Endothelial cell (in vitro differentiated cells): ENCODE results near the gene GNAQ. TPM values are rescaled to one million over a fixed set of nuclear protein-coding genes. Genes with fewer than 3 reads are reported as not detected.
"Not testable (repeated sequence)": the region's sequence is repeated elsewhere in the genome, so short reads cannot be mapped to it uniquely, and the experiment has no call there.

ENCODE experiments used
- DNase-seq: peaks from one replicate; pipeline ENCODE4 v3.0.0; 2021; ENCODE audit warnings: low spot score
- H3K27ac Mint-ChIP-seq: one replicate; pipeline ENCODE4 v1.8.0; 2021; ENCODE audit warnings: mixed read lengths, inconsistent platforms; ENCODE audit not compliant: unreplicated experiment
- H3K27me3 Mint-ChIP-seq: one replicate; pipeline ENCODE4 v1.8.0; 2021; ENCODE audit warnings: mild to moderate bottlenecking, moderate library complexity, mixed read lengths, inconsistent platforms; ENCODE audit not compliant: unreplicated experiment
- H3K36me3 Mint-ChIP-seq: one replicate; pipeline ENCODE4 v1.8.0; 2021; ENCODE audit warnings: mild to moderate bottlenecking, low read depth, mixed read lengths, inconsistent platforms; ENCODE audit not compliant: unreplicated experiment
- H3K4me1 Mint-ChIP-seq: one replicate; pipeline ENCODE4 v1.8.0; 2021; ENCODE audit warnings: mild to moderate bottlenecking, mixed read lengths, inconsistent platforms; ENCODE audit not compliant: unreplicated experiment
- H3K4me3 Mint-ChIP-seq: one replicate; pipeline ENCODE4 v1.8.0; 2021; ENCODE audit warnings: mild to moderate bottlenecking, mixed read lengths, inconsistent platforms; ENCODE audit not compliant: unreplicated experiment
- H3K9me3 Mint-ChIP-seq: one replicate; pipeline ENCODE4 v1.8.0; 2021; ENCODE audit warnings: mixed read lengths, inconsistent platforms; ENCODE audit not compliant: unreplicated experiment
- total RNA-seq: library from RNA; stranded (reverse); fragmentation: NEBNext Ultra II Directional; extraction: Animal tissue kit (Norgen Biotek cat#: 25700); gene quantifications from one replicate; pipeline ENCODE4 v1.2.1, GENCODE V29; 2021; ENCODE audit not compliant: unreplicated experiment
- TF ChIP-seq, protein P1 (sequence below): fragments of 200-600 bp; sonication (generic); IDR thresholded peaks from one replicate; pipeline ENCODE4 v1.5.0; 2021; ENCODE audit warnings: antibody characterized with exemption; ENCODE audit not compliant: unreplicated experiment

GNAQ gene
- total RNA-seq, 1 donor from 2014 or later = 94.6 TPM

- peaks cover 21% of the 10 kb centered on the region for H3K4me1 Mint-ChIP-seq
- H3K4me3 Mint-ChIP-seq = no peak overlapping the region
- TF ChIP-seq, protein P1, sequence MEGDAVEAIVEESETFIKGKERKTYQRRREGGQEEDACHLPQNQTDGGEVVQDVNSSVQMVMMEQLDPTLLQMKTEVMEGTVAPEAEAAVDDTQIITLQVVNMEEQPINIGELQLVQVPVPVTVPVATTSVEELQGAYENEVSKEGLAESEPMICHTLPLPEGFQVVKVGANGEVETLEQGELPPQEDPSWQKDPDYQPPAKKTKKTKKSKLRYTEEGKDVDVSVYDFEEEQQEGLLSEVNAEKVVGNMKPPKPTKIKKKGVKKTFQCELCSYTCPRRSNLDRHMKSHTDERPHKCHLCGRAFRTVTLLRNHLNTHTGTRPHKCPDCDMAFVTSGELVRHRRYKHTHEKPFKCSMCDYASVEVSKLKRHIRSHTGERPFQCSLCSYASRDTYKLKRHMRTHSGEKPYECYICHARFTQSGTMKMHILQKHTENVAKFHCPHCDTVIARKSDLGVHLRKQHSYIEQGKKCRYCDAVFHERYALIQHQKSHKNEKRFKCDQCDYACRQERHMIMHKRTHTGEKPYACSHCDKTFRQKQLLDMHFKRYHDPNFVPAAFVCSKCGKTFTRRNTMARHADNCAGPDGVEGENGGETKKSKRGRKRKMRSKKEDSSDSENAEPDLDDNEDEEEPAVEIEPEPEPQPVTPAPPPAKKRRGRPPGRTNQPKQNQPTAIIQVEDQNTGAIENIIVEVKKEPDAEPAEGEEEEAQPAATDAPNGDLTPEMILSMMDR = no peak
- H3K27ac Mint-ChIP-seq = no peak overlapping the region
- H3K27me3 Mint-ChIP-seq = peaks cover 2% of the 10 kb centered on the region
- no peaks in the 10 kb centered on the region for H3K9me3 Mint-ChIP-seq
- DNase-seq = no peak
- no peaks in the 10 kb centered on the region for H3K36me3 Mint-ChIP-seq
Measured at GRCh38 chr9:78070521-78070920, 38.9 kb upstream of the GNAQ start.

DNA sequence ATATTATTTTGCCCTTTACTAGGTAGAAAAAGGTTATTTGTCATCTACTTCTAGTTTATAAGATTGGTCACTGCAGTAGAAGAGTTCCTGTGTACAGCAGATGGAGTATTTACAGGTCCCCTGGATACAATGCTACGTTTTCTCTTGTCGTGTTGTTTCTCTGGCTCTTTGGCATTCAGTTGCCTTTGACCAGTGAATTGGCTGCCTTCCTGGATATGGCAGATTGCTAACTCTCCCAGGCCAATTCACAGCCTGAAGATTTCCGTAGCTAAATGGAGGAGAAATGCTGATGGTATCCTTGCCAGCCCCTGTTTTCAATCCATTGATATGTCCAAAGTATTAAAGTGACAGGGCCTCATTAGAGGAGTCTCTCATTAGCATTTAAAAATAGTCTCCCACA, 32.5 kb upstream of the GNAQ start:
- DNase-seq = no peak

DNA sequence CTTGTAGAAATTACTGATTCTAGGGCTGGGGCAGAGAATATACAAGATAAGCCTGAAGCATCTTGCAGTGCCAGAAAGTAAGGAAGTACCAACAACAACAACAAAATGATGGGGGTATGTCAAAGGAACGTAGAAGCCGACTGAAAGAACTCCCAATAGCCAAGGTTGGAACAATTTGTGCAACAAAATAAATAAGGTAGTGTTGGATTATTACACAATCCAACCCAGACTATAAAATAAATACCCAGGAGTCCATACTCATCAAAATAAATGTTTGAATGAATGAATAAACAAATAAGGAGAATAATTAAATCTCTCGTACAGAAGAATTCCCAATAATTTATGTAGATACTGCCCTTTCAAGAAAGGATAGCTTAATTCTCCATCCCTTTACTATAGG, 31.1 kb upstream of the GNAQ start:
- DNase-seq = no peak
- H3K27ac Mint-ChIP-seq = no peak overlapping the region
- H3K9me3 Mint-ChIP-seq = no peaks in the 10 kb centered on the region
- H3K4me1 Mint-ChIP-seq = no peaks in the 10 kb centered on the region
- no peaks in the 10 kb centered on the region for H3K36me3 Mint-ChIP-seq
- H3K4me3 Mint-ChIP-seq = no peak overlapping the region
- no peaks in the 10 kb centered on the region for H3K27me3 Mint-ChIP-seq
- TF ChIP-seq, protein P1 = no peak

More for the DNA sequence above, 32.5 kb upstream of the GNAQ start:
- Mint-ChIP-seq H3K4me3 (no peak overlapping the region), H3K27me3 (no peaks in the 10 kb centered on the region), H3K27ac (no peak overlapping the region), H3K9me3 (no peaks in the 10 kb centered on the region), H3K36me3 (no peaks in the 10 kb centered on the region), H3K4me1 (no peaks in the 10 kb centered on the region)
- TF ChIP-seq, protein P1 = no peak

- not testable (repeated sequence) for DNase-seq, H3K4me1 Mint-ChIP-seq, H3K4me3 Mint-ChIP-seq, H3K36me3 Mint-ChIP-seq, H3K27me3 Mint-ChIP-seq, H3K27ac Mint-ChIP-seq, H3K9me3 Mint-ChIP-seq
Measured at GRCh38 chr9:78054218-78054617, 22.6 kb upstream of the GNAQ start.

DNA sequence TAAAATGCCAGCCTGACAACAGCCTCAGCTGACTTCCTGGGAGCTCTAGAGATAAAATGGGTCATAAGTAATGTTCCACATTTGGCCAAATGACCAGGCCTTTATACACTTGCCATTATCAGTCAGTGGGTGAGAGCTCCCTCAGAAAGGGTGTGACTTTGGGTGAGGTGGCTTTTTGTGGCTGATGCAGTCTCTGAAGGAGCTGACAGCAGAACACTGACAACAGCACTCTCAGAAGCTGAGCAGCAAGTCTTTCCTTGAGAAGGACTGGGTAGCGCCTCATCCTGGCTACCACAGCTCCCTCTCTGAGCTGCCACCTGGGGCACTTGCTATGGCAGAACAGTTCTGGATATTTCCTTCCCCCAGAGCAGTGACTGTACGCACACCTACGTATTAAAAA, 22.0 kb upstream of the GNAQ start:
- no peak for DNase-seq
- Mint-ChIP-seq H3K4me3 (no peak overlapping the region), H3K9me3 (no peaks in the 10 kb centered on the region), H3K27me3 (peaks cover 2% of the 10 kb centered on the region), H3K36me3 (no peaks in the 10 kb centered on the region), H3K27ac (no peak overlapping the region), H3K4me1 (peaks cover 2% of the 10 kb centered on the region)
- TF ChIP-seq, protein P1 = no peak

GRCh38 chr9:78050421-78050820, 18.8 kb upstream of the GNAQ start:
- no peaks in the 10 kb centered on the region for H3K9me3 Mint-ChIP-seq
- H3K4me1 Mint-ChIP-seq = peaks cover 2% of the 10 kb centered on the region
- TF ChIP-seq, protein P1 = no peak
- H3K27me3 Mint-ChIP-seq = peaks cover 2% of the 10 kb centered on the region
- H3K27ac Mint-ChIP-seq = no peak overlapping the region
- no peak overlapping the region for H3K4me3 Mint-ChIP-seq
- no peak for DNase-seq
- no peaks in the 10 kb centered on the region for H3K36me3 Mint-ChIP-seq
